ENCODE data around the gene MAGI1. TPM values are rescaled to one million over a fixed set of nuclear protein-coding genes. Genes with fewer than 3 reads are reported as not detected.

The MAGI1 gene
- total RNA-seq, 2 experiments from 2014 or later, result 0.47 to 0.51 TPM

GRCh38 chr3:66019896-66020295, 18.8 kb downstream of the MAGI1 start:
- Mint-ChIP-seq H3K4me3 (no peak overlapping the region), H3K27me3 (peaks cover 6% of the 10 kb centered on the region), H3K27ac (no peak overlapping the region), H3K36me3 (ENCODE audit: low read depth) (no peaks in the 10 kb centered on the region), H3K9me3 (no peaks in the 10 kb centered on the region), H3K4me1 (ENCODE audit: low read depth) (no peaks in the 10 kb centered on the region)
- TF ChIP-seq, protein P1, sequence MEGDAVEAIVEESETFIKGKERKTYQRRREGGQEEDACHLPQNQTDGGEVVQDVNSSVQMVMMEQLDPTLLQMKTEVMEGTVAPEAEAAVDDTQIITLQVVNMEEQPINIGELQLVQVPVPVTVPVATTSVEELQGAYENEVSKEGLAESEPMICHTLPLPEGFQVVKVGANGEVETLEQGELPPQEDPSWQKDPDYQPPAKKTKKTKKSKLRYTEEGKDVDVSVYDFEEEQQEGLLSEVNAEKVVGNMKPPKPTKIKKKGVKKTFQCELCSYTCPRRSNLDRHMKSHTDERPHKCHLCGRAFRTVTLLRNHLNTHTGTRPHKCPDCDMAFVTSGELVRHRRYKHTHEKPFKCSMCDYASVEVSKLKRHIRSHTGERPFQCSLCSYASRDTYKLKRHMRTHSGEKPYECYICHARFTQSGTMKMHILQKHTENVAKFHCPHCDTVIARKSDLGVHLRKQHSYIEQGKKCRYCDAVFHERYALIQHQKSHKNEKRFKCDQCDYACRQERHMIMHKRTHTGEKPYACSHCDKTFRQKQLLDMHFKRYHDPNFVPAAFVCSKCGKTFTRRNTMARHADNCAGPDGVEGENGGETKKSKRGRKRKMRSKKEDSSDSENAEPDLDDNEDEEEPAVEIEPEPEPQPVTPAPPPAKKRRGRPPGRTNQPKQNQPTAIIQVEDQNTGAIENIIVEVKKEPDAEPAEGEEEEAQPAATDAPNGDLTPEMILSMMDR (IDR thresholded peaks at IDR 0.05), result no peak
- ATAC-seq (no peak), DNase-seq (no peak)
- CTCF ChIA-PET, result interaction anchor here (0.7 kb wide), 1 partner anchor 22 kb away, joined by 3 read pairs; no protein-coding TSS in a partner anchor
- POLR2A ChIA-PET, result no interaction called here
- intact Hi-C loops (cut with micrococcal nuclease), result no loop called here

DNA sequence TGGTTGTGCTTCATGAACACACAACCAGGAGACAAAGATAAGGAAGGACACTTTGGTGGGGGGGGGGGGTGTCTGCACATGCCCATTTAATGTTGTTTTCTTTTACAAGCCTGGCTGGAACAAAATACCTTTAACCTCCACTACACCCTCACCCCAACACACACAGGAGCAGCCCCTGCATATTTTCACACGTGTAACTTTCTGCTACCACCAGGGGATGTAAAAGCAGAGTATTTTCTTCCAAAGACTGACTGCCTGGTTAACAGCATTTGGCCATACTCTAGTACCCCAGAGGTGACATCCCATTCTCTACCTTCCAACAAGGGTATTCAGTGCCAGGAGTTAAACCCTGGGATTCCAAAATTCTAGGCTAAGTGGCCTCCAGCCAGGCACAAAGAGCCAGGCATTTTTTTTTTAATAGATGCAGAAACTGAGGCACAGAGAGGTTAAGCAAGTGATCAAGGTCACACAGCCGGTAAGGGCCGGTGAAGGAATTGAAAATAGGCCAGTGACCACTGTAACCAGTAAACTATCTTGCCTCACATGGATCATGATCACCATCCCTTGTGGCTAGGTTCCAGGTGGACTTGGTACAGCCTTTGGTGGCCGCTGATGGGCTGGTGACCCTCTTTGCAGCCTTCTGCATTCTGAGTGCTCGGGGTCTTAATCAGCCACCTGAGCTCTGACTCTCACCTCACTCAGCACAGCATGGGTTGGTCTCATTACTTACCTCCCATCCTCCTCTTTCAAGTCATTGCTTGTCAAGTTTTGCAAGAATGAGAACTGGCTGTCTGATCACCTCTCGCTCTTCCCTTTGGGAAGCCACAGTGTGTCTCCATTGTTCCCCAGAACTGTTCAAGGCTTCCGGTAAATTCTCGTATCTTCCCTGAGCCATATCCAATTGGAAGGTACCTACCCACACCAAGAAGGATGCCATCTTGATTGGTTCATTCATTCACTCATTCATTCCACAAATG, 20.4 kb downstream of the MAGI1 start:
- intact Hi-C loops (cut with micrococcal nuclease), result no loop called here
- ChIA-PET CTCF (no interaction called here), POLR2A (no interaction called here)
- no peak overlapping the region for H3K27ac Mint-ChIP-seq
- ATAC-seq (no peak), DNase-seq (no peak)
- TF ChIP-seq, protein P1 (IDR thresholded peaks at IDR 0.05), result no peak
- H3K4me1 Mint-ChIP-seq (ENCODE audit: low read depth), result no peaks in the 10 kb centered on the region
- no peaks in the 10 kb centered on the region for H3K9me3 Mint-ChIP-seq
- no peaks in the 10 kb centered on the region for H3K36me3 Mint-ChIP-seq (ENCODE audit: low read depth)
- H3K27me3 Mint-ChIP-seq, result peaks cover 3% of the 10 kb centered on the region
- no peak overlapping the region for H3K4me3 Mint-ChIP-seq

DNA sequence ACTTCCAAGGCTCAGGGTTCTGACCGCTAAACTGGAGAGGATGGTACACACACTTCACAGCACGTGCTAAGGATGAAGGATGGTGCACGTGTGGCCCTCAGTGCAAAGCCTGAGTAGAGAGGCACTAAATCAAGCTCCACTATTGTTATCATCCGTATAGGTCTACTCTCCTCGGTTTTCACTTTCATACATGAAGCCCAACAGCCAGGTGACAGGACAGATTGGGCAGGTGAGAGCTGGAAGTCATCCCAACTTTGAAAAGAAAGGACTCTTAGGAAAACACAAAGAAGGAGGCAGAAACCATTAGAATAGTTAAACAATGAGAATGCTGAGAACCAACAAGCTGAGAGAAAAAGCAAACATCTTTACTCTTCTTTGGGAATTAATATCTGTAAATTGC, 21.1 kb downstream of the MAGI1 start:
- intact Hi-C loops (cut with micrococcal nuclease), result no loop called here
- ChIA-PET POLR2A (no interaction called here), CTCF (no interaction called here)
- ATAC-seq (no peak), DNase-seq (no peak)
- Mint-ChIP-seq H3K4me3 (no peak overlapping the region), H3K9me3 (no peaks in the 10 kb centered on the region), H3K4me1 (ENCODE audit: low read depth) (no peaks in the 10 kb centered on the region), H3K27me3 (peaks cover 1% of the 10 kb centered on the region), H3K27ac (no peak overlapping the region), H3K36me3 (ENCODE audit: low read depth) (no peaks in the 10 kb centered on the region)
- TF ChIP-seq, protein P1 (IDR thresholded peaks at IDR 0.05), result no peak

GRCh38 chr3:66017084-66017483, 21.6 kb downstream of the MAGI1 start:
- DNase-seq, result no peak
- Mint-ChIP-seq H3K4me3 (no peak overlapping the region), H3K27me3 (peaks cover 1% of the 10 kb centered on the region), H3K27ac (no peak overlapping the region), H3K4me1 (ENCODE audit: low read depth) (no peaks in the 10 kb centered on the region), H3K9me3 (no peaks in the 10 kb centered on the region), H3K36me3 (ENCODE audit: low read depth) (no peaks in the 10 kb centered on the region)
- ChIA-PET CTCF (no interaction called here), POLR2A (no interaction called here)
- intact Hi-C loops (cut with micrococcal nuclease), result no loop called here
- ATAC-seq, result no peak
- TF ChIP-seq, protein P1 (IDR thresholded peaks at IDR 0.05), result no peak

DNA sequence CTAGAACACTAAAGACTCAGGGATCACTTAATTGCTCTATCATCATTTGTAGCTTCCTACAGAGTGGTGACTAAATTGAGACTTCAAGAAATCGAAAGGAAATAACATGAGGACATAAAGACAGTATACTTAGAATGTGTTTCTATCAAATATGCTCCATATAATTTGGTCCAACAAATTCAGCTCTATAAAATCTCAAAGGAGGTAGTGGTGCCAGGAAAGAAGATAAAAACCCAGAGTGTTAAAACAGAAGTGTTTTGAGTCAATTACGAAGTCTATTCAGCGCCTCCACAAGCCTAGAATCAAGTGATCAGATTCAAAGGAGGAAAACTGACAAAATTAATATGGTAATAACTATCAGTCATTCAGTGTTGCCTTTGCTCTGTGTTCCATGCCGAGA, 22.9 kb downstream of the MAGI1 start:
- Mint-ChIP-seq H3K9me3 (no peaks in the 10 kb centered on the region), H3K36me3 (ENCODE audit: low read depth) (no peaks in the 10 kb centered on the region), H3K27me3 (peaks cover under 1% of the 10 kb centered on the region), H3K4me3 (no peak overlapping the region), H3K27ac (no peak overlapping the region), H3K4me1 (ENCODE audit: low read depth) (no peaks in the 10 kb centered on the region)
- intact Hi-C loops (cut with micrococcal nuclease), result no loop called here
- TF ChIP-seq, protein P1 (IDR thresholded peaks at IDR 0.05), result no peak
- ATAC-seq, result no peak
- ChIA-PET POLR2A (no interaction called here), CTCF (interaction anchor here (0.9 kb wide), 1 partner anchor 48 kb away, joined by 3 read pairs; no protein-coding TSS in a partner anchor)
- DNase-seq, result no peak
